LNCAP (cell line): Measurements from ENCODE around the gene CCDC97.

Source experiments
- CTCF ChIP-seq: fragments of 450-650 bp; IDR thresholded peaks from 2 replicates; pipeline ENCODE4 v1.5.1; 2017; ENCODE audit warnings: mild to moderate bottlenecking

Gene CCDC97

GRCh38 chr19:41310033-41310831 lies at the start of gene CCDC97:
TSS of gene CCDC97 (plus strand) at chr19:41310172. CDS start at chr19:41310311, 139 bp downstream.
- TF ChIP-seq CTCF: no peak

- no peak for TF ChIP-seq CTCF
These were observed 48.3 kb upstream of the CCDC97 start for GRCh38 chr19:41261474-41262190.

GRCh38 chr19:41263042-41263849 lies 46.7 kb upstream of the CCDC97 start:
- TF ChIP-seq CTCF: no peak

- TF ChIP-seq CTCF: no peak; the same call in 1 of the 2 replicates
These were observed 46.0 kb upstream of the CCDC97 start, which contains the start of gene HNRNPUL1 for GRCh38 chr19:41263850-41264580. TSS of gene HNRNPUL1 (plus strand) at chr19:41264372. CDS start at chr19:41264504, 132 bp downstream.

- TF ChIP-seq CTCF: 0 out of 2 replicates have a peak, but pooled peaks have one; percentile 16
These were observed 45.2 kb upstream of the CCDC97 start for GRCh38 chr19:41264581-41265394.

- TF ChIP-seq CTCF: no peak
These were observed 44.4 kb upstream of the CCDC97 start for GRCh38 chr19:41265395-41266153.
